ENCODE measurements around the gene HAS3. TPM values are rescaled to one million over a fixed set of nuclear protein-coding genes. Genes with fewer than 3 reads are reported as not detected.
"Not testable (repeated sequence)": the region's sequence is repeated elsewhere in the genome, so short reads cannot be mapped to it uniquely, and the experiment has no call there.

The HAS3 gene
- total RNA-seq (2014; rRNA removed; shearing (Covaris generic)), result 3.4 and 4.1 TPM in 2 replicates
- polyA plus RNA-seq (2015; cell fraction: cytosol; rRNA removed), result 3.9 and 4.1 TPM in 2 replicates
- polyA plus RNA-seq (2015; cell fraction: nucleus; rRNA removed), result 6.0 and 7.9 TPM in 2 replicates

DNA sequence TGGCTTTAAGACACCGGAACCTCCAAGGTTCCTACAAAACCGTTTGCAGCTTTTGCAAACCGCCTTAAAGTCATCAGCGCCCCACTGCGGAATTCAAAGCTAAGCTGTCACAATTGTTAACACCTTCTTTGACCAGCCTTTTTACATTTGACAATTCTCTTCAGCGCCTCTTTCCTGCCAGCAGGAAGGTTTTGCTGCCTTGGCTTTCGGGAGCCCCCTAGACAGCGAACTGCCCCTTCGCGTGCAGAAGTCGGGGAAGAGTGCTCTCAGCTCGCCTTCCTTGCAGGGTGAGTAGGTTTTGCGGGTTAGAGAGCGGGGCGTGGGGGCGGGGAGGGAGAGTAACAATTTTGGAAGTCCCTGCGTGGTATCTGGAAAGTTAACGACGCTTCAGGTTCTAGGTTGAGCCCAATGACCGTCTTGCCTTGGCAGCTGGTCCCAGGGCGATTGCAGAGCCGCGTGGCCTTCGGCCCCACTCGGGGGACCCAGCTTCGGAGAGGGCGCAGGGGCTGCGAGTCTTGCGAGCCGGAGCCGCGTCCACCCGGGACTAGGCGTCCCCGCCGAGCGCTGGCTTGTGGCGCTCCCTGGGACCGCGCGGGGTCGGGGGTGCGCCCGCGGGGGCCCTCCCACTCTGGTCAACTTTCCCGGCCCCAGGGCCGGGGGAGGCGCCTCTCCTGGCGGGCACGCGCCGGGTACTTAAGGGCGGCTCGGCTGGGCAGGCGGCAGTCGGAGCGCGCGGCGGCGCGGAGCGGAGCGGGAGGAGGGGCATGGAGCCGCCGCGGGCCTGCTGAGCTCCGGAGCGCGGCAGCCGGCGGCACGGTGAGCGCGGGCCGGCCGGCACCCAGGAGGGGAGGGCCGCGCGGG, at the start of gene HAS3:
TSS of gene HAS3 (plus strand) at position 153 of the 861 bp plus-strand sequence. CDS start 3,743 bp downstream, outside the sequence.
- DNase-seq (ENCODE audit: low read depth), result peak; percentile 72

- no peak for DNase-seq (ENCODE audit: low read depth)
These were observed 49.5 kb upstream of the HAS3 start for GRCh38 chr16:69055980-69056379.

DNA sequence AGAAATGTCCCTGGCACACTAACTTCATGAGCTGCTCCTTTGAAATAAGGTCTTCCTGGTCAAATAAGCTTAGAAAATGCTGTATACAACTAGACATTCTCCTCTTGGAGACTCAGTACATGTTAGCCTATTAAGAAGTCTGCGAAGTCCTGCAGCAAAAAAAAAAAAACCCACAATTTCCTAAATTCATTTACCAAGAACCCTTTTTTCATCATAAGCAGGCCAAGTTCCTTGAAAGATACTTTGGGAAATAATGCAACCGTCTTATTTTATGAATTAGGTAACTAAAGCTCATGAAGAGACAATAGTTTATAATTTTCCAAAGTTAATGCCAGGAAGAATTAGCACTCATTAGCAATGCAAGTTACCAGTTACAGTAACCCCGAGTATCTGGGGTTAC, 49.0 kb upstream of the HAS3 start:
- no peak for DNase-seq (ENCODE audit: low read depth)

DNA sequence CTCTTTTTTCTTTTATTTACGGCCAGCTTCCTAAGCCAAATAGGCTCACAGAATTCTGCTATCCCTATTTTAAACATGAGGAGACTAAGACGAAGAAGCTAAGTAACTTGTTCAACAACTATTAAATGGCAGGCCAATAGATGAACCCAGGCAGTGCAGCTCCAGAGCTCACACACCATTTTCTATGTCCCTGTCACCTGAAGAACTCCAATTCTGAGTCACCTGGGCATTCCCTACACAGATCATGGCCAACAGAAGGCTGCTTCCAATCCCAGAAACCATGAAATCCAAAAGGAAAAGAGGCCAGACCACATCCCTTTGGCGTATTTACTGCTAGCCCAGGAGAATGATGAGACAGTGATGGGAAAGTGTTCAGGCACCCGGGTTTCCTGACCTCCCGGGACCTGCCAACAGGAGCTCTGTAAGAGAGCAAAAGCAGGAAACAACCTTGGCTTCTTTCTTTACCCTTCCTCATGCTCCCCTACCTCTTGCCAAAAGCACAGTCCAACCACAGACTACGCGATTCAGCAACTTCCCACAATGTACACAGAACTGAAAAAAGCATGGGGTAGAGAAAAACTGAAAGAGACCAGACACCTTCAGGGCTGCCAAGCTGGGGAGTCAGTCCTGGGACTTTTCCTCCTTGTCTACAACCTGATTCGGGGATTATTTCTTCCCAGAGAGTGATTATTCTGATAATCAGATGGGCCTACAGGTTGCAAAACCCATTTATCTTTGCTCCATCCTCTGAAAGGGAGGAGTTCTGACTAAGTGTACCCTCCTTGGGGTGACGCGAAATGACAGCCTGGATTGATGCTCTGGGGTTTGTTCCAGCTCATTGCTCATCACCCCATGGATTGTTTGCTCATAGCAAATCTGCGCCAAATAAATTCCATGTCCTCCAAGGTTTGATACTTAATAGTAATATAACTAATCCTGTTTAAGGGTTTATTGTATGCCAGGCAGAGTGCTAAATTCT, 47.8 kb upstream of the HAS3 start:
- DNase-seq (ENCODE audit: low read depth), result peak; percentile 88

GRCh38 chr16:69063491-69063890, 42.0 kb upstream of the HAS3 start:
- DNase-seq (ENCODE audit: low read depth), result not testable (repeated sequence)

DNA sequence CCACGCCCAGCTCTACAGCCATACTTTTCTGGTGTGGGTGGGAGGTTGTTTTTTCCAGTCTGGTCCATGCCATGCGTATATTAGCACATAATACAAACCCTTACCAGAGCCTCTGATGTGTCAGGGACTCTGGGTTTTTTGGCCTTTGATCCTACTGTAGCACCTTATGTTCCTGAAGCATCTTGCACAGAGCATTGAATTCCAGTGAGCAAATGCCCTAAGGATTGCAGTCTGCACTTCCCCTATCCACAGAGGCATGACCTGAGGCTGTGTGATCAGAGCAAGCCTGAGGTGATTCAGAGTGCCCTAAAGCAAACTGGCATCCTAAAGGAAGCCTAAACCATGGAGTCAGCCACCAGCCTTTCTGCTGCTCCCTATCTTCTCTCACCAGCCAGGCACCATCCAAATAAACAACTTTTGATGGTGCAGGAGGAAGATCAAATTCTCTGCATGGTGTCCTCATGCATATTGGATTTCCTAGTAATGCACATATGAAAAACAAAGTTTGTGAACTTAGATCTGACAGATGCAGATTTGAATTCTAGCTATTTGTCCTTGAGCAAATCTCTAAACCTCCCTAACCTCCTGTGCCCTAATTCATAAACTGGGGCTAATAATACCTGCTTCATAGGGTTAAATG, 41.2 kb upstream of the HAS3 start:
- peak; percentile 55 for DNase-seq (ENCODE audit: low read depth)

DNA sequence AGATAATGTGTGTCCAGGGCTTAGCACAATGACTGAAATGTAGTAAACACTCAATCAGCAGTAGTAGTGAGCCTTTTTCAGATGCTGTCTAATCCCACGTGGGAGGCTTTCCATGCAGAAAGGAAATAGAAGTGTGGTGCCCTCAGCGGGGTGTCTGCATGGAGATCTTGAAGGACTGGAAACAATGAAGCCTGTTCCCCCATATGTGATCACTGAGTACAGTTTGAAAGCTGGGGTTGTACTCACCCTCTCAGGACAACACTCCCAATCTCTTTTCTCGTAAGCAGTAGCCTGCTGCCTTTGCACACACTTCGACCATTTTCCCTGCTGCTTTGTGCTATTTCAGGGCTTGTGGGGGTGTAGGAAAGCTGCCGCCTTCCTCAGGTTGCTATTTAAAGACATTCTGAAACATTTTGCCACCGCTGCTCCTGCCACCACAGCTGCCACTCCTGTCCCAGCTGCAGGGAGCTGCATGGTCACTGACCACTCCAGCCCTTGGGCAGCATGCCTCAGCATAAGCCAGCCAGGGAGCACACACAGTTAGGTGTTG, 40.6 kb upstream of the HAS3 start:
- DNase-seq (ENCODE audit: low read depth), result no peak

GRCh38 chr16:69069504-69069903, 35.9 kb upstream of the HAS3 start:
- DNase-seq (ENCODE audit: low read depth), result no peak

GRCh38 chr16:69071036-69071435, 34.4 kb upstream of the HAS3 start:
- DNase-seq (ENCODE audit: low read depth), result no peak

DNA sequence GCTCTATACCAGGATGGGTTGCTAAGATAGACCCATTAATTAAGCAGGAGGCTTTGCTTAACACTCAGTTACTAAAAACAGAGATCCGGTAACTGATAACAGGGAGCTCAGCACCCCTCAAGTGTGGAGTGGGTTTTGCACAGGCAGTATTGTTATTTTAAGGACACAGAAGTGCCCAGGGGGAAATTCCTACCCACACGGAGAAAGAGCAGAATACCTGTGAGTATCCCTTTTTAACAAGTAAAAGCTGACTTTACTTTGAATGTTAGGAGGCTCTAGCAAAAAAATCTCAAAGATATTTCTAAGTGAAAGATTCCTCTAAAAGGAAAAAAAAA, 32.8 kb upstream of the HAS3 start:
- DNase-seq (ENCODE audit: low read depth), result no peak

- DNase-seq (ENCODE audit: low read depth), result peak; percentile 96
These were observed 32.2 kb upstream of the HAS3 start for GRCh38 chr16:69073181-69073702.

DNA sequence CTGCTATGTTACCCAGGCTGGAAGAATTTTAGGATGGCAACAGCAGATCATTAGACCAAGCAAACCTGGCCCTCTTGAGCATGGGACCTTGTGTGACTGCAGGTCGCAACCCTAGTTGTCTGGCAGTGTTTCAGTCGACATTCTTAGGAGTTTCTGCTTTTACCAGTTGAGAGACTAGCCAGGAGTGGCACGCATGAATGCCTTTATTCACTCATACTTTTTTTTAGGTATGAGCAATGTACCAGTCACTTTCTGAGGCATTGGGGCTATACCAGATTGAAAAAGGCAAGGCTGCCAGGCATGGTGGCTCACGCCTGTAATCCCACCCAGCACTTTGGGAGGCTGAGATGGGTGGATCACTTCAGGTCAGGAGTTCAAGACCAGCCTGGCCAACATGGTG, 28.2 kb upstream of the HAS3 start:
- peak; percentile 90 for DNase-seq (ENCODE audit: low read depth)

DNA sequence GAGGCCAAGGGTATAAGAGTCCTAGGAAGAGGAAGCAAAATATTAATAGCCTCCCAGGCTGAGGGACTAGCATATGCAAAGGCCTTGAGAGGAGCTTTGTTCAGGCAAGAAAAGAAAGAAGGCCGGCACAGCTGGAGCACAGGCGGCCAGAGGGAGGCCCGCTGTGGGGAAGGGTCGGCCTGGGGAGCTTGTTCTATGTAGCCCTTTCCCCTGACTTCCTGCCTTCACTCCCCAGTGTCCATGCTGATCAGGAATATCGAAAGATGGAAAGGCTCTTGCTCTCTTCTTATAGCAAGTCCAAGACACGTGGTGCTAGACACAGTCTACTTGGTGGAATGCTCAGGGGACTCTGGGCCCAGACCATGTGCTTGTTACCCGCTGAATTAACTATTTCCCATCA, 27.4 kb upstream of the HAS3 start:
- no peak for DNase-seq (ENCODE audit: low read depth)

GRCh38 chr16:69079697-69080096, 25.8 kb upstream of the HAS3 start:
- no peak for DNase-seq (ENCODE audit: low read depth)

DNA sequence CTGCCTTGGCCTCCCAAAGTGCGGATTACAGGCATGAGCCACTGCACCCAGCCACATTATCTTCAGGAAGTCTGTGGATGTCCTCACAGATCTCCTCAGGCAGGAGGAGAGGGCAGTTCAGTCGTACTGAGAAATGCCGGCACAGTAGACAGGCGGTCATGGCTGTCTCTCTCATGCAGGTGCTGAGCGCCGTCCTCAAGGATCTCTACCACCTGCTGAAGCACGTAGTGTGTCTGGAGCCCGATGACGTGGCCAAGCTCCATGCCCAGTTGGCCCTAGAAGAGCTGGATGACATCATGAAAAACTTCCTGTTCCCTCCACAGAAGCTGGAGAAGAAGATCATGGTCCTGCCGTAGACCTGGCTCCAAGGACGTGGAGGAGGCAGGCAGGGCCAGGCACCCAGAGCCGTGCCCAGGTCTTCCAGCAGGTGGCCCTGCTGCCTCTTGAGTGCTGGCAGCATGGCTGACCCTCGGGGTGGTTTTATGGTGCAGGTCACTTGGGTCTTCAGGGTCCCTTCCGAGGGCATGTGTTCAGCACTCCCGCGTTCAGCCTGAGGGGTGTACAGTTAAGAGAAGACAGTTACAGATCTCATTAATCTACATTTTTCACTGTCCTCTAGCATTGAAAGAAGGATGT, 22.0 kb upstream of the HAS3 start:
- DNase-seq (ENCODE audit: low read depth), result no peak

DNA sequence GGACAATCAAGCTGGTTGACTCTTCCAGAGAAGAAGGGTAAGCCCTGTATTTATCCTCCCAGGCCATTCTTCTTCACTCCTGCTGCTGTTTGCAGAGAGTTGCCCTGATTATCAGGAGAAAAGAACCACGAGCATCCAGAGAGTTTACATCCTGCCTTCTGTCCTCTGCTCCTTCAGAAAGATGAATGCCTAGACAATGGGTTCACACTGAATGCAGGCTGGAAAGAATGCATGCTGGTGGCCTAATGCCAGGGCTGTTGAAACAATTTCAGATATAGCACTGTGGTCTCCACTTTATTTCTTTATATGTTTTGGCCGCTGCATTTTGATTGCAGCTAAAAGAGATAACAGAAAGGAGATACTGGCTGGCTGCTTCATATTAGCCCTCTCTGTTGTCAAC, 21.2 kb upstream of the HAS3 start:
- no peak for DNase-seq (ENCODE audit: low read depth)

GRCh38 chr16:69085032-69085695, 20.3 kb upstream of the HAS3 start:
- no peak for DNase-seq (ENCODE audit: low read depth)

DNA sequence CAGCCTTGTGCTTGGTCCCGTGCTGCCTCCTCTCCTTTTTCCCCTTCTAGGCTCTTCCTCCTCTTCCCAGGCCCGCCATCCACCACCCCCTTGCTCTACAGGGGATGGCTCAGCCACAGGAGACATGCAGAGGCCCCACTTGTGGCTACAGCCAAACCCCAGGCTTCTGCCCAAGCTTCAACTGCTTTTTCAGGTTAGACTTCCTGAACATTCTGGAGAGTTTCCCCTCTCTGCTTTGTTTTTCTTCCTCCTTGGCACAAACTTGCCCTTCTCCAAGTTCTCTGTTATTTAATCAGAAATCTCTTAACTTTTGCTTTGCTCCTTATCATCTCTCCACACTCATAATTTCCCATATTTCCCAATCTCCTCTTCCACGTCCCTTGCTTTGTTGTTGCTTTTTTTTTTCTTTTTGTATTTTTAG, 18.3 kb upstream of the HAS3 start:
- no peak for DNase-seq (ENCODE audit: low read depth)

- no peak for DNase-seq (ENCODE audit: low read depth)
These were observed 16.8 kb upstream of the HAS3 start for GRCh38 chr16:69088684-69089083.
